Astrocyte (in vitro differentiated cells and primary cell): ENCODE results near the gene WNT4. TPM values are rescaled to one million over a fixed set of nuclear protein-coding genes. Genes with fewer than 3 reads are reported as not detected.

Source experiments
- DNase-seq: peaks from one replicate; pipeline ENCODE4 v3.0.0-alpha.2; 2010; ENCODE audit warnings: low read depth
- FAIRE-seq: peaks from 2 replicates; lab custom pipeline; 2011; peaks lifted over from hg19 to GRCh38; lab: Jason Lieb, UNC
- H2AFZ ChIP-seq: 2 replicates; pipeline ENCODE4 v1.6.0; 2012; ENCODE audit warnings: low read depth, low read length, inconsistent platforms
- H3K27ac ChIP-seq: 2 replicates; pipeline ENCODE4 v1.5.1; 2011; ENCODE audit warnings: low read depth, low read length, inconsistent platforms
- H3K27me3 ChIP-seq: 2 replicates; pipeline ENCODE4 v1.6.0; 2011; ENCODE audit warnings: low read length, inconsistent platforms; ENCODE audit not compliant: insufficient read depth
- H3K36me3 ChIP-seq: 2 replicates; pipeline ENCODE4 v1.5.1; 2011; ENCODE audit warnings: low read length, inconsistent platforms; ENCODE audit not compliant: insufficient read depth
- H3K4me1 ChIP-seq: 2 replicates; pipeline ENCODE4 v1.5.1; 2011; ENCODE audit warnings: low read length, inconsistent platforms; ENCODE audit not compliant: insufficient read depth
- H3K4me2 ChIP-seq: 2 replicates; pipeline ENCODE4 v1.6.0; 2012; ENCODE audit warnings: low read length, inconsistent platforms
- H3K4me3 ChIP-seq: 2 replicates; pipeline ENCODE4 v1.5.1; 2011; ENCODE audit warnings: low read depth, mild to moderate bottlenecking, low read length, inconsistent platforms; ENCODE audit not compliant: insufficient read depth
- H3K79me2 ChIP-seq: 2 replicates; pipeline ENCODE4 v1.6.0; 2012; ENCODE audit warnings: mild to moderate bottlenecking, low read length, inconsistent platforms; ENCODE audit not compliant: insufficient read depth
- H3K9ac ChIP-seq: 2 replicates; pipeline ENCODE4 v1.6.0; 2012; ENCODE audit warnings: mild to moderate bottlenecking, low read length, inconsistent platforms
- H3K9me3 ChIP-seq: 2 replicates; pipeline ENCODE4 v1.5.1; 2012; ENCODE audit warnings: low read depth, mild to moderate bottlenecking, low read length, inconsistent platforms; ENCODE audit not compliant: insufficient read depth
- H4K20me1 ChIP-seq: 2 replicates; pipeline ENCODE4 v1.6.0; 2012; ENCODE audit warnings: low read length, inconsistent platforms; ENCODE audit not compliant: insufficient read depth
- H3K27ac Mint-ChIP-seq: one replicate; pipeline ENCODE4 v1.8.0; 2021; ENCODE audit warnings: mild to moderate bottlenecking, mixed read lengths; ENCODE audit not compliant: unreplicated experiment
- H3K27me3 Mint-ChIP-seq: one replicate; pipeline ENCODE4 v1.8.0; 2021; ENCODE audit warnings: low read depth, mixed read lengths; ENCODE audit not compliant: unreplicated experiment
- H3K36me3 Mint-ChIP-seq: one replicate; pipeline ENCODE4 v1.8.0; 2021; ENCODE audit warnings: low read depth, mixed read lengths; ENCODE audit not compliant: unreplicated experiment
- H3K4me1 Mint-ChIP-seq: one replicate; pipeline ENCODE4 v1.8.0; 2021; ENCODE audit warnings: low read depth, mixed read lengths; ENCODE audit not compliant: unreplicated experiment
- H3K4me3 Mint-ChIP-seq: one replicate; pipeline ENCODE4 v1.8.0; 2021; ENCODE audit warnings: mild to moderate bottlenecking, moderate library complexity, mixed read lengths; ENCODE audit not compliant: unreplicated experiment
- H3K9me3 Mint-ChIP-seq: one replicate; pipeline ENCODE4 v1.8.0; 2021; ENCODE audit warnings: mild to moderate bottlenecking, mixed read lengths; ENCODE audit not compliant: unreplicated experiment
- CTCF ChIP-seq: IDR thresholded peaks from 2 replicates; pipeline ENCODE4 v1.5.1; 2011; ENCODE audit warnings: low read depth, mild to moderate bottlenecking, inconsistent platforms, low read length, moderate library complexity; ENCODE audit not compliant: insufficient read depth
- EZH2 ChIP-seq: IDR thresholded peaks from 2 replicates; pipeline ENCODE4 v1.6.1; 2012; ENCODE audit warnings: mild to moderate bottlenecking, low read length, inconsistent platforms; ENCODE audit not compliant: insufficient read depth
- total RNA-seq: library from RNA; stranded (reverse); gene quantifications from 2 replicates; pipeline ENCODE4 v1.2.1, GENCODE V29; 2021

Gene WNT4
- total RNA-seq, 1 donor from 2014 or later = 1.2 TPM

GRCh38 chr1:22123071-22123390 is 19.9 kb downstream of the WNT4 start:
- H3K36me3 Mint-ChIP-seq = peaks cover 8% of the 10 kb centered on the region
- no peak overlapping the region for H3K27ac ChIP-seq
- H3K27ac Mint-ChIP-seq = peak overlapping the region; percentile 80
- no peaks in the 10 kb centered on the region for H3K9me3 Mint-ChIP-seq
- H3K27me3 Mint-ChIP-seq = no peaks in the 10 kb centered on the region
- H3K79me2 ChIP-seq = peaks cover 7% of the 10 kb centered on the region
- H3K4me1 Mint-ChIP-seq = peaks cover 23% of the 10 kb centered on the region
- H3K9me3 ChIP-seq = no peaks in the 10 kb centered on the region
- no peak overlapping the region for H2AFZ ChIP-seq
- TF ChIP-seq EZH2 (no peak), CTCF (no peak)
- peaks cover 85% of the 10 kb centered on the region for H4K20me1 ChIP-seq
- DNase-seq = no peak
- no peak overlapping the region for H3K9ac ChIP-seq
- H3K4me2 ChIP-seq = no peak overlapping the region
- peak overlapping the region; percentile 62 for H3K4me3 Mint-ChIP-seq
- FAIRE-seq = no peak
- no peaks in the 10 kb centered on the region for H3K27me3 ChIP-seq
- no peaks in the 10 kb centered on the region for H3K36me3 ChIP-seq
- no peak overlapping the region for H3K4me3 ChIP-seq
- H3K4me1 ChIP-seq = no peaks in the 10 kb centered on the region

- no peak overlapping the region for H2AFZ ChIP-seq
- no peak overlapping the region for H3K27ac ChIP-seq
- peaks cover 12% of the 10 kb centered on the region for H3K79me2 ChIP-seq
- H3K4me3 ChIP-seq = no peak overlapping the region
- H3K4me1 Mint-ChIP-seq = peaks cover 28% of the 10 kb centered on the region
- H3K36me3 Mint-ChIP-seq = peaks cover 6% of the 10 kb centered on the region
- no peak for TF ChIP-seq EZH2
- no peak for TF ChIP-seq CTCF
- no peaks in the 10 kb centered on the region for H3K36me3 ChIP-seq
- peaks cover 87% of the 10 kb centered on the region for H4K20me1 ChIP-seq
- DNase-seq = no peak
- no peak overlapping the region for H3K9ac ChIP-seq
- H3K4me3 Mint-ChIP-seq = peak overlapping the region; percentile 64
- peaks cover 3% of the 10 kb centered on the region for H3K4me1 ChIP-seq
- FAIRE-seq = no peak
- no peaks in the 10 kb centered on the region for H3K9me3 Mint-ChIP-seq
- H3K27ac Mint-ChIP-seq = peak overlapping the region; percentile 91
- H3K27me3 ChIP-seq = no peaks in the 10 kb centered on the region
- no peaks in the 10 kb centered on the region for H3K9me3 ChIP-seq
- H3K27me3 Mint-ChIP-seq = no peaks in the 10 kb centered on the region
- H3K4me2 ChIP-seq = no peak overlapping the region
Measured at GRCh38 chr1:22122273-22123070, 20.4 kb downstream of the WNT4 start.

GRCh38 chr1:22121421-22121911 is 21.4 kb downstream of the WNT4 start:
- no peak overlapping the region for H2AFZ ChIP-seq
- no peaks in the 10 kb centered on the region for H3K36me3 ChIP-seq
- peaks cover 12% of the 10 kb centered on the region for H3K36me3 Mint-ChIP-seq
- H3K27me3 Mint-ChIP-seq = no peaks in the 10 kb centered on the region
- FAIRE-seq (no peak), DNase-seq (no peak)
- no peak overlapping the region for H3K9ac ChIP-seq
- peak overlapping the region; percentile 12 for H3K27ac Mint-ChIP-seq
- no peaks in the 10 kb centered on the region for H3K9me3 Mint-ChIP-seq
- no peak overlapping the region for H3K27ac ChIP-seq
- H3K4me1 ChIP-seq = peaks cover 8% of the 10 kb centered on the region
- H3K79me2 ChIP-seq = peaks cover 19% of the 10 kb centered on the region
- TF ChIP-seq CTCF (no peak), EZH2 (no peak)
- peaks cover 91% of the 10 kb centered on the region for H4K20me1 ChIP-seq
- H3K4me3 Mint-ChIP-seq = no peak overlapping the region
- peaks cover 38% of the 10 kb centered on the region for H3K4me1 Mint-ChIP-seq
- H3K9me3 ChIP-seq = no peaks in the 10 kb centered on the region
- no peak overlapping the region for H3K4me2 ChIP-seq
- no peak overlapping the region for H3K4me3 ChIP-seq
- no peaks in the 10 kb centered on the region for H3K27me3 ChIP-seq
